Motor neuron (in vitro differentiated cells): Measurements from ENCODE around the gene KAZALD1. TPM values are rescaled to one million over a fixed set of nuclear protein-coding genes. Genes with fewer than 3 reads are reported as not detected.
"Not testable (repeated sequence)": the region's sequence is repeated elsewhere in the genome, so short reads cannot be mapped to it uniquely, and the experiment has no call there.

Experiments used
- ATAC-seq, 8 experiments: fragments of 200-7000 bp; cut with Tn5 transposase; replicated peaks in 6 of 8; 2 replicates each; pipeline ENCODE4 v1.8.0; 2021; ENCODE audit warnings: mild to moderate bottlenecking in 8 of 8, moderate library complexity in 8 of 8
- H3K27ac ChIP-seq, 2 donors: fragments of 250-450 bp; sonication (Bioruptor Pico); 2 replicates each; pipeline ENCODE4 v1.9.0; 2021; ENCODE audit warnings: antibody characterized with exemption in 2 of 2, mild to moderate bottlenecking in 2 of 2, moderate library complexity in 1 of 2
- H3K4me1 ChIP-seq, 2 donors: fragments of 250-450 bp; sonication (Bioruptor Pico); replicated peaks in 1 of 2; 2 replicates each; pipeline ENCODE4 v1.6.1; 2021; ENCODE audit warnings: antibody characterized with exemption in 2 of 2, mild to moderate bottlenecking in 2 of 2, moderate library complexity in 1 of 2
- H3K4me3 ChIP-seq, 5 donors: fragments of 250-450 bp; sonication (Bioruptor Pico); 2 replicates each; pipeline ENCODE4 v1.9.0; 2021; ENCODE audit warnings: antibody characterized with exemption in 5 of 5, mild to moderate bottlenecking in 5 of 5, moderate library complexity in 4 of 5
- WGBS, 10 experiments: fragments of 450-650 bp; shearing (Covaris generic); methylation state at CpG; one replicate each; pipeline ENCODE4 v1.0.0; 2022; 5-methylcytosine and 5-hydroxymethylcytosine counted together
- in situ Hi-C, 9 experiments: fragments of 400-800 bp; cut with MboI; loops; one replicate each; pipeline ENCODE4 v1.15.0; 2021; ENCODE audit warnings: low sequenced_read_pairs in 9 of 9, low pct_unique_long_range_greater_than_20kb in 2 of 9; ENCODE audit not compliant: unreplicated experiment in 9 of 9
- total RNA-seq, 8 experiments: library from RNA; unstranded; fragments of 300-600 nt; gene quantifications; 2 replicates each; pipeline versions ENCODE4 v1.2.3 to v1.2.4, GENCODE V29; 2022

Gene KAZALD1
- total RNA-seq, 8 experiments from 2014 or later = 1.1 to 47.5 (median 2.6) TPM

- no peak for ATAC-seq
- Histone ChIP-seq H3K27ac (no peak overlapping the region), H3K4me1 (peaks cover 18 to 22% of the 10 kb centered on the region in 2 donors), H3K4me3 (peak overlapping the region in 4 of 5 donors; percentile 53 to 75 (median 63))
- 0 to 40% (median 29%) methylated on average over 1 of the region's 3 CpGs; no CpG with 5 or more reads in 6 of the 10 experiments for WGBS, 10 experiments
- in situ Hi-C loops = no loop called here
Measured at GRCh38 chr10:101033276-101033675, 28.5 kb upstream of the KAZALD1 start.

- in situ Hi-C loops, H3K27ac ChIP-seq, H3K4me3 ChIP-seq, ATAC-seq: not testable (repeated sequence)
- H3K4me1 ChIP-seq = peaks cover 10 to 14% of the 10 kb centered on the region in 2 donors
- WGBS, 10 experiments = 67 to 83% (median 75%) methylated on average over 2 to 4 of the region's 4 CpGs; no CpG with 5 or more reads in 6 of the 10 experiments
Measured at GRCh38 chr10:101034404-101034803, 27.4 kb upstream of the KAZALD1 start.

GRCh38 chr10:101035314-101035713 lies 26.5 kb upstream of the KAZALD1 start:
- H3K4me1 ChIP-seq = peaks cover 6 to 7% of the 10 kb centered on the region in 2 donors
- WGBS, 10 experiments = 20 to 100% (median 81%) methylated on average over 1 to 6 of the region's 7 CpGs; no CpG with 5 or more reads in 4 of the 10 experiments
- H3K4me3 ChIP-seq = no peak overlapping the region
- in situ Hi-C loops = no loop called here
- no peak overlapping the region for H3K27ac ChIP-seq
- no peak for ATAC-seq

GRCh38 chr10:101035916-101036702 lies 25.7 kb upstream of the KAZALD1 start:
- H3K27ac ChIP-seq = no peak overlapping the region
- 20 to 100% (median 52%) methylated on average over 1 to 8 of the region's 10 CpGs; no CpG with 5 or more reads in 1 of the 10 experiments for WGBS, 10 experiments

DNA sequence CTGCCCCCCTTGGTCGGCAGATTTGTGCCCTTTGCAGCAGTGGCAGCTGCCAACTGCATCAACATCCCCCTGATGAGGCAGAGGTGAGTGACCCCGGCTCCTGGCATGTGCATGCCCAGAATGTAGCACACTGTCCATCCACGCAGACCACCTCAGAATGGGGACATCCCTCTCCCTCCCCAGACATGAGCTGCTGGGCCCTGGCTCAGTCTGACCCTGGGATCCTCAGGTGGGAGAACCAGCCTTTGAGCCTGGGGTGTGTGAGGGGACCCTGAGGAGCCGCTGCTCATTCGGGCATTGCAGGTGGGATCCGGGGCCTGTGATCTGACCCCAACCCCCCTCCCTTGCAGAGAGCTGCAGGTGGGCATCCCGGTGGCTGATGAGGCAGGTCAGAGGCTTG lies 25.1 kb upstream of the KAZALD1 start:
- 17 to 80% (median 63%) methylated on average over 1 to 2 of the region's 7 CpGs; no CpG with 5 or more reads in 6 of the 10 experiments for WGBS, 10 experiments
- no peak overlapping the region for H3K4me3 ChIP-seq
- no peak for ATAC-seq
- H3K4me1 ChIP-seq = peaks cover 0 to 7% of the 10 kb centered on the region in 2 donors
- in situ Hi-C loops = no loop called here
- no peak overlapping the region for H3K27ac ChIP-seq

More at GRCh38 chr10:101035916-101036702, 25.7 kb upstream of the KAZALD1 start:
- Histone ChIP-seq H3K4me3 (no peak overlapping the region), H3K4me1 (peaks cover 0 to 7% of the 10 kb centered on the region in 2 donors)
- no peak for ATAC-seq
- in situ Hi-C loops = no loop called here

- Histone ChIP-seq H3K27ac (no peak overlapping the region), H3K4me1 (peaks cover 10% of the 10 kb centered on the region in 2 donors), H3K4me3 (no peak overlapping the region)
- no peak for ATAC-seq
- in situ Hi-C loops = no loop called here
- 0 to 65% (median 50%) methylated on average over 1 to 5 of the region's 5 CpGs; no CpG with 5 or more reads in 5 of the 10 experiments for WGBS, 10 experiments
Measured at GRCh38 chr10:101038484-101038883, 23.3 kb upstream of the KAZALD1 start.

DNA sequence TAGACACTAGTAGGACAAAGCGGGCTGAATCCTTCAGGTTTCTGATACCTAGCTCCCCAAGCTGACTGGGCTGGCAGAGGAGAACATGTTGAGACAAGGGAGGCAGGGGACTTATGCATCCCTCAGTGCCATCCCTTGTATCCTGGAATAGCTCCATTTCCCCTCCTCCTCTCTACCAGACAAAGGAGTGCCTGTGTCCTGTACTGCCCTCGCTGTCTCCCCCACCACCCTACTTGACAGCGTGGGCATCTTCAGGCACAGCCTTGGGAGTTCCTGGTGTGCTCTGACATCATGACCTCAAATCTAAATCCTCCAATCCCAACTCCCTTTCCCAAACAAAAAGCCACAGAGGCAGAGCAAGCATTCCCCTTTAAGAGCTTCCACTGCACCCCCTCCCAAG lies 21.7 kb upstream of the KAZALD1 start:
- no peak overlapping the region for H3K27ac ChIP-seq

GRCh38 chr10:101040851-101041250 lies 20.9 kb upstream of the KAZALD1 start:
- WGBS, 10 experiments = 60% methylated on average over 1 of the region's 2 CpGs; no CpG with 5 or more reads in 8 of the 10 experiments
- peaks cover 14 to 17% of the 10 kb centered on the region in 2 donors for H3K4me1 ChIP-seq
- ATAC-seq = no peak
- H3K27ac ChIP-seq = no peak overlapping the region
- in situ Hi-C loops = no loop called here
- no peak overlapping the region for H3K4me3 ChIP-seq

More for the DNA sequence above, 21.7 kb upstream of the KAZALD1 start:
- peaks cover 14 to 17% of the 10 kb centered on the region in 2 donors for H3K4me1 ChIP-seq
- in situ Hi-C loops = no loop called here
- no peak for ATAC-seq
- WGBS, 10 experiments = 50 to 100% (median 97%) methylated on average over 1 to 3 of the region's 3 CpGs; no CpG with 5 or more reads in 4 of the 10 experiments
- H3K4me3 ChIP-seq = no peak overlapping the region

DNA sequence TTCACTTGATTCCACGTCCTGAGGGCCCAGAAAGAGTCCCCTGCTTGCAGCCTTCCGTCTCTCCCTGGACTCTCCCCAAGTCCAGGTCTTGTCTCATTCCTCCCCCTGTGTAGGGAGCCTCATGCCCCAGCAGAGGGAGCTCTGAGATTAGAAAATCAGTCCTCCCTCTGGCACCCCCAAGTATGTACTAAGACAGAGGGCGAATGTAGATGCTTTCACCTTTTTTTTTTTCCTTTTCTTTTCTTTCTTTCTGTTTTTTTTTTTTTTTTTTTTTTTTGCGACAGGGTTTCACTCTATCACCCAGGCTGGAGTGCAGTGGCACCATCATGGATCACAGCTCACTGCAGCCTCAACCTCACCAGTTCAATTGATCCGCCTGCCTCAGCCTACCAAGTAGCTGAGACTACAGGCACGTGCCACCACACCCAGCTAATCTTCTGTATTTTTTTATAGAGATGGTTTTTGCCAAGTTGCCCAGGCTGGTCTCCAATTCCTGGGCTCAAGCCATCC lies 20.5 kb upstream of the KAZALD1 start:
- in situ Hi-C loops = no loop called here
- peaks cover 14 to 17% of the 10 kb centered on the region in 2 donors for H3K4me1 ChIP-seq
- no peak overlapping the region for H3K4me3 ChIP-seq
- WGBS, 10 experiments = 0 to 93% (median 31%) methylated on average over 1 to 6 of the region's 6 CpGs; no CpG with 5 or more reads in 2 of the 10 experiments
- no peak overlapping the region for H3K27ac ChIP-seq
- ATAC-seq = peak; percentile 40 to 64 (median 60)

GRCh38 chr10:101042118-101042517 lies 19.7 kb upstream of the KAZALD1 start:
- in situ Hi-C loops = no loop called here
- 30 to 100% (median 87%) methylated on average over 1 to 4 of the region's 4 CpGs; no CpG with 5 or more reads in 1 of the 10 experiments for WGBS, 10 experiments
- peak overlapping the region; percentile 59 to 76 for H3K27ac ChIP-seq
- peaks cover 14 to 20% of the 10 kb centered on the region in 2 donors for H3K4me1 ChIP-seq
- ATAC-seq = no peak
- H3K4me3 ChIP-seq = peak overlapping the region in 4 of 5 donors; percentile 34 to 41 (median 37)

DNA sequence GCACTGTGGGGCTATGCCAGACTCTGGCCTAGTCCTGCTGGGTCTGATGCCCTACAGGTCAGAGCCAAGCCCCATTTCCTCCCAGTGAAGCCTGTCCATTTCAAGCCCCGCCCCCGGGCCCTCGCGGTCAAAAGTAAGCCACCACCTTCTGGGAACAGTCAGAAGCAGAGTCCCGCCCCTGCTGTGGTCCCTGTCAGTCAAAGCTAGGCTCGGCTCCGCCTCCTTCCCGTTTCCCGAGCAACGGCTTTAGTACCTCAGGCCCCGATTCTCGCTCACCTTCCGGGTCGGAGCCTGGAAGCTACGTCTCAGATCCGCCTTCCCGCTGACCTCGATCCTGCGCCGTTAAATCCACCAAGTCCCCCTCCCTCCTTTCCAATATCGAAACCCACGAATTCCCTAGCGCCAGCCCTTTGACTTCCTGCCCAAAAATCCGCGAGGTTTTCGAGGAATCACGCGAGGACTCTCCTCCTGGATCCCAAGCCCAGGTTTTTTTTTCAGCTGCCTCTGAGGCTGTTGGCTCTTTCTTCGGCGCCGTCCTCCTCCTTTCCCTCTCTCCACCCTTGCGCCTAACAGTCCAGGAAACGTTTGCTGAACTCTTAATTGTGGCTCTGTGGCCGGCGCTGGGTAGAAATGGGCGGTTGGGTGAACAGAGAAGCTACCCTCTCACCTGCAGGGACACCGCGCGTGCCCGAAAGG lies 19.0 kb upstream of the KAZALD1 start:
- Histone ChIP-seq H3K4me3 (peak overlapping the region; percentile 26 to 41 (median 37)), H3K4me1 (peaks cover 14 to 22% of the 10 kb centered on the region in 2 donors), H3K27ac (peak overlapping the region; percentile 59 to 76)
- WGBS, 10 experiments = 0 to 10% (median 0%) methylated on average over 1 to 20 of the region's 40 CpGs
- in situ Hi-C loops = no loop called here
- peak; percentile 83 to 94 (median 91) for ATAC-seq

DNA sequence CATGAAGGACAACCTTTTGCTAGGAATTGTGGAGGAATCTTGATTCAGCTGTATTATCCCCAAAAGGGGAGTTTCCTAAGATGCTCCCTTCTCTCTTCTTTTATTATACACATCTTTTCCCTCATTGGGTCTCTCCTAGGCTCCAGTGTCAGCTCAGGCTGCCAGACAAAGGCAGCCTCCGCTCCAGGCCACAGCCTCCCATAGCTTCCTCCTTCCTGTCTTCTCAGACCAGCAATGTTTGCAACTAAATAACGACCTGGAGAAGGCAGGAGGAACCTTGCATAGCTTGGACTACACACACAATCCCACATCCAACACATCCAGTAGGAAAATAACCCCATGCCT lies 18.5 kb upstream of the KAZALD1 start:
- Histone ChIP-seq H3K4me1 (peaks cover 14 to 24% of the 10 kb centered on the region in 2 donors), H3K4me3 (peak overlapping the region; percentile 26 to 41 (median 37)), H3K27ac (peak overlapping the region; percentile 59 to 76)
- peak in 3 of 8 experiments; percentile 1 to 6 (median 3) for ATAC-seq
- in situ Hi-C loops = no loop called here
- WGBS, 10 experiments = 0 to 80% (median 29%) methylated on average over 1 to 2 of the region's 2 CpGs; no CpG with 5 or more reads in 4 of the 10 experiments

DNA sequence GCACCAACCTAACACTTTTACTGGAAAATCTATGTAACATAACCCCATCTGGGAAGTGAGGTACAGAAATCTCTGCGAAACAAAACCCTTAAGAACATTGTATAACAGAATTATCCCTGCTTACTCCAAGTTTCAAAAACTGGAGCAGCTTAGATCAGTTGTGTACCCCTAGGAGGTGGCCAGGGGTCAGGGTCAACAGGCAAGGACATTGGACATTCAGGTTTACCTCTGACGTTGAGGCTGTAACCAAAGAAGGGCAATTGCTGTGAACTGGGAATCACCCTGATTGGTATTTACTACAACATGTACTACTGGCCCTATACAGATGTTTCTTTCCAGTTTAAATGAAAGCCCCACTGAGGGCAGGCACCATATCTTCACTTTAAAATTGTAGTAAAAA lies 17.7 kb upstream of the KAZALD1 start:
- in situ Hi-C loops = no loop called here
- H3K4me3 ChIP-seq = no peak overlapping the region
- H3K4me1 ChIP-seq = peaks cover 14 to 24% of the 10 kb centered on the region in 2 donors
- no peak for ATAC-seq
- WGBS, 10 experiments = 40 to 100% (median 84%) methylated on average over 1 to 2 of the region's 2 CpGs; no CpG with 5 or more reads in 2 of the 10 experiments
- no peak overlapping the region for H3K27ac ChIP-seq
